ENCODE data around the gene E2F6.

E2F6 gene

DNA sequence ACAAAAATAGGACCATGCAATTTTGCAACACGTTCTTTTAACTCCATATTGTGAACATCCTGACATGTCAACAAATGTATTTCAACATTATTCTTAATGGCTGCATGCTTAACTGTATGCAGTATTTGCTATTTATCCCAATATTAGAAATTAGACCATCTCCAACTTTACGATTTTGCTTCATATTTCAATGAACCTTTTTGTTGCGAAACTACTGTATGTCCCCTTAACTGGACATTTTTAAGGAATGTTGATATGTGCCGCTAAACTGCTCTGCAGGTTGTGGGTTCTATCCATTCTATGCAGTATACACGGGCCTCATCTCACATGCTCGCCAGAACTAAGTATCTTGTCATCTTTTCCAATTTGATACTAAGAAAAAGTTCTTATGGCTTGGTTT is 11.1 kb downstream of the E2F6 start:
- no peak for DNase-seq

DNA sequence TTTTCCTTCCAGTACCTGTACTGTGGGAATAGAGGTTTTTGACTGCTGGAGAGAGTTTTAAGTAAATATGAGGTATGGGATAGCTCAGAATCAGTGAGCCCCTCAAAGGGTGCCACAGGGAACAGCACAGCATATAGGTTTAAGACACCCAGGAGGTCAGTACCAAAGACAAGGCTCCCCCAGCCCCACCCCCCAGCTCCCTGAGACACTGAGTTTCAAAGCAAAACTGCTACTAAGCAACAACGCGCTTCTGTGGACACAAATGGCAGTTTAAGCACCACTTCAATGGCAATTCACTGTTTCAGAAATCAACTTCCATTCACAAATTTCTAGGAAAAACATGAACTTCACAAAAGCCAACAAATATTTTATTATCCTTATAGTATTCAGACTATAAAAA is 15.2 kb downstream of the E2F6 start:
- DNase-seq: no peak

DNA sequence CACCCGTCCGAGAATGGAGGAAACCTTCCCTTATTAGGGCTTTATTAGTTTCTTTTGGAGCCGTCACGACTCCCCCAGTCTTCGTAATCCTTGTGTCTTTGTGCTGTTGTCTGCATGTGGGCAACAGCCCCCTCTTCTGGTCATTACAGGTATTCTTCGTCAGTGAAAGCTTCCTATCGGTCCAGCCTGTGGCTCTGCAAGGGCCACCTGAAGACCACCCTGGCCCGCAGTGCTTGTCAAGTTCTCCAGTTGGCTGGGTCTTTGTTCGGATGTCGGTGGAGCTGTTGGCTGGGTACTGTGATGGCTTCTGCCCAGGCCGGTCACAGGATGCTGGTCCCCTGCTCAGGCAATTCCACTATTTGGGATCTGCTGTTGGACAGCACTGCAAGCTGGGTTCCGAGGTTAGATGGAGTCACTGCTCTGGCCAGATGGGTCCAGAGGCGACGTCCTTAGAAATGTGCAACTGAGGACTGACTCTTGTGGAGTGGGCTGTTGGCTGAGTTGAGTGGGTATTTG is 19.2 kb downstream of the E2F6 start:
- peak; percentile 52 for DNase-seq

DNA sequence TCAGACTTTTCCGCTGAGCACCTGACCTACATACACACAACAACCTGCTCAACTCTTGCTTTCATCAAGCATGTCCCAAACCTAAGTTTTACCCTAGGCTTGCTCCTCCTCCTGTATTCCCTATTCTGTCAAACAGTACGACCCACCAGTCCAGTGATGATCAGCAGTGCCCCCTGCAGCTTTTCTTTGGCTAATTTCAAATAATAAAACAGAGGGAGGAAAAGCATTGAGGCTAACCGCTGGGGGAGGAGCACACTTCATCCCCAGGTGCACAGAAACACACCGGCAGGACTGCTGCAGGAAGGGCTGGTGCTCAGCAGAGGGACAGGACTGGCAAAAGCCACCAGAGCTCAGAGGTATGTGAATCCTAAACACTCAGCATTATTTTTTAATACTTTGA is 21.2 kb downstream of the E2F6 start:
- DNase-seq: no peak

DNA sequence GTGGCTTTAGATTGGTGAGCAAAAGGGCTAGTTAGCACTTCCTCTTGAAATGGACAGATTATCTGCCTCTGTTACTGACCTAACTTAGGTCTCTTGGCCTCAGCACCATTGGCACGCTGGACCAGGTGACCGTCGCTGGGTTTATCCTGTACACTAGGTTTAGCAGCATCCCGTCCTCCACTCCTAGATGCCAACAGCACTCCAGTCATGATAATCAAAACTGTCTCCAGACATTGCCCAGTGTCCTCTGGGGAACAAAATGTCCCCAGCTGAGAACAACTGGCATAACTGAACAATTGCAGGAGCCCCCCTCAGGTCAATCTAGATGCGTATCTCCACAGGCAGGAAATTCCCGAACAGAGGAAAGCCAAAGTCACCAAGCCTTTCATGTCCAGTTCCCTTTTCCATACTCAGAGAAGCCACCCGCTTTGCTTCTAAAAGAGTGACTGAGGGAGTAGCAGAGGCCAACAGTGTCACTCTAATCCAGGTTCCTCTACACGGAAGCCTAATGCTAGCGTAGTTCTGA is 27.3 kb downstream of the E2F6 start:
- no peak for DNase-seq

DNA sequence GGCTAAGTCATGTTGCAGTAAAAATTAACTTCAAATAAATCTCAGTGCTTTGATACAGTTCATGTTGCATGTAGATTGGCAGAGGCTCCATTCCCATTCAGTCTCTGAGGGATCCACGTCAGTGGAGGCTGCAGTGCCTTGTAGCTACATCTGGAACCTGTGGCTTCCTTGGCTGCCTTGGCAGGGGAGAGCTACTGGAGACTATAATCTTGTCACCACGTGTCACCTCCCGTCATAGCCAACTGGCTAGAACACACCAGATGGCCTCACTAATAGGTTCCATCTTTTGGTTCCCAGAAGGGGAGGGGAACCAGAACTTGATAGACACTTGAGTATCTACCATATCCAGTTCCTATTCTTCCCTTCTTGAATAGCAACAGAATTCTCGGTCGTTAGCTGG is 28.4 kb downstream of the E2F6 start:
- DNase-seq: no peak

DNA sequence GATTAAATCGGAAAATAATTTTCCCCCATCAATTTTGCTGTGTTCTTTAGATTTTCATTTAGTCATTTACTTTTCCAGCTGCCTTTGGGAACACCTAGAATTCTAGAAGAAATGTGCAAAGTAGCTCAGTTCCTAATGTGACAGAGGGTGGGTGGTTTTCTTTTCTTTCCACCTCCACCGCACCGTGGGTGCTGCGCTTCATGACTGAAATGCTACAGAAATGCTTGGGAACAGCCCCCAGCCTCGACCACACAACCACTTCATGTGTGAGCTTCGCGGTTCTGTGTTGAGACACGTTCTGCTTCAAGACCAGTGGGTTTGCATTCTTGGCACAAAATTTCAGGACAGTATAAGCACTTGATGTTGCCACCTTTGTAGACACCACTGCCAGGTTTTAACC is 30.9 kb downstream of the E2F6 start:
- DNase-seq: no peak

DNA sequence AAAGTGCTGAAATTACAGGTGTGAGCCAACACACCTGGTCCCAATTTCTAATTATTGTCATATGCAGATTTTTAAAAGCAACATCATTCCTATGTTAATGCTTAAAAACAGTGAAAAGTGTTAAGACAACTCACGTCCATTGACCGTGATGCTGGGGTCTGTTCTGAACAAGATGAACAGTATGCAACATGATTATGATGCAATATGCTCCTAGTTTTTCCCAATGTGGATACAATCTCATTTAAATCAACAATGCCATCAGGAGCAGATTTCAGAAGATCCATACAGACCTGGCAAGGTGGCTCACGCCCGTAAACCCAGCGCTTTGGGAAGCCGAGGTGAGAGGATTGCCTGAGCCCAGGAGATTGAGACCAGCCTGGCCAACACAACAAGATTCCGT is 31.5 kb downstream of the E2F6 start:
- no peak for DNase-seq

DNA sequence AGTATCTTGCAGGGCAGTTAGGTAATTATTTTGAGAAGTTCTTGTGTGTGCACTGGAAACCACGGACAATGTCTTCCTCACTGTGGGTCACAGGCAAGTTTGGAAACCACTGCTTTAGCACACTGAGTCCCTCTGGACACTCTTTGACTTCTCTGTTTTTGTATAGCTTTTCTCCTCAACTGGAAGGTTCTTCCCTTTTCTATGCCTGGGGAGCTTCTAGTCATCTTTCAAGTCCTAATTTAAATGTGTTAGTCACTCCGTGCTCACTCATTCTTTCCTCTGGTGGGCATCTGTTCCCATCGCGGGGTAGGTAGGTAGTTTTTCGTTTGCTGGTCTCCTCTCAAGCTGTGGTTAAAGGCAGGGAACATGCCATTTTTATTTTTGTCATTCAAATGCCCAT is 32.1 kb downstream of the E2F6 start:
- DNase-seq: no peak

DNA sequence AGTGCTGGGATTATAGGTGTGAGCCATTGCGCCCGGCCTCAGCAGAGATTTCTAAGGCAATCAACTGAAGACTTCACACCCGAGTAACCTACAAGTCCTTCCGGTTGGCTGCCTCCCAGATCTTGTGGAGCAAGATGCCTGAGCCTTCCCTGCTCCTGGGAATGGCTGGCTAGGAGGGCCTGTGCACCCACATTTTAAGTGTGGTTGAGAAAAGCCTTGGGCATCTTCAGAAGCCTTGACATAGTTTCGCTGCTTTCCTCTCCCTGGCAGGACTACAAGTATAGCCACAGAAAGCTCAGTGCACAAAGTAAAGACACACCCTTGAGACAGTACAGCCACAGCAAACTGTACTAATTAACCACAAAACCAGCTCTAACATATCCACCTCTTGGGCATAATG is 35.2 kb downstream of the E2F6 start:
- DNase-seq: no peak

DNA sequence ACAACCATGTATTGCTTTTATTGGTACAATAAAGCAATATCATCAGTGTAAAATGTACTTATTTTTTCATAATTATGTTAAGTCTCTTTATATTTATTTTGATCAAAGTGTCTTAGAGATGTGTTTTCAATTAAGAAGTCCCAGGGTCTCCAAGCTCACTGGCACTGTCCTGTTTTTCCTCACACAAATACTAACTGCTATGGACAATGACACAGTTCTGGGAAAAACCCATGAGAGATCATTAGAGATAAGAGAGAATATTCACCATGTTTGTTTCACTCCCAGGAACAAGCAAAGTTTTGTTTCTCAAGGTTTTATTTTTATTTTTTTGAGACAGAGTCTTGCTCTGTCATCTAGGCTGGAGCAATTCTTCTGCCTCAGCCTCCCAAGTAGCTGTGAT is 38.7 kb downstream of the E2F6 start:
- no peak for DNase-seq

DNA sequence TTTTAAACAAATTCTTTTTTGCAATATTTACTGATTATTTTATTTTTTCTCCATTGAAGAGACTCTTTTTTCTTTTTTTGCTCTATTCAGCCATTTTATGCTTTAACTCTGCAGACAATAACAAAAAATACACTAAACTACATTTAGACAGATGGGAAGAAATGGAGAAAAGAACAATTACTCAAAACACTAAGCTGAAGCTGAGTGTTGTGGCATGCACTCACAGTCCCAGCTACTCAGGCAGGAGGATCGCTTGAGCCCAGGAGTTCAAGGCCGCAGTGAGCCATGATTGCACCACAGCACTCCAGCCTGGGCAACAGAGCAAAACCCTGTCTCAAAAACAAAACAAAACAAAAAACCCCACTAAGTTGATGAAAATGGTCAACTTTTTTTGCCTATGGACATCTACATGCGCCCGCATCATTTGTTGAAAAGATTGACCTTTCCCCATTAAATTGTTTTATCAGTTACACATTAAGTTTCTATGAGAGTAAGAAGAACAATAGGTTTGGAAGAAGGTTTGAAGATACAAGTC is 43.0 kb downstream of the E2F6 start:
- DNase-seq: no peak

DNA sequence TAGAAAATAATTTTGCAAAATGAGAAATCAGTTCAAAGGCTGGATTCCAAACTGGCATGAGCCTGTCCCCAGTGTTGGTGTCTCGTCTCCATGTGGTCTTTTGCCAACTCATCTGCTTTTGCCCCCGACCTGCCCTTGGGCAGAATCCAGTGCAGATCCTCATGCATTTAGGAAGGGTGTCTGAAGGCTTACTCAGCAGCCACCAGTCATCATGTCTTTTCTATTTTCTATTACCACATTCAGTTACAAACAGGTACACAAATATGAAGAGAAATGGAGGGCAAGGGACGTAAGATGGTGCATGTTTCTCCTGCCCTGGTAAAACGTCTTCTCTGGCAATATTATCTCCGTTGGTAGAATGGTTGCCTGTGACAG is 43.5 kb downstream of the E2F6 start:
- no peak for DNase-seq

DNA sequence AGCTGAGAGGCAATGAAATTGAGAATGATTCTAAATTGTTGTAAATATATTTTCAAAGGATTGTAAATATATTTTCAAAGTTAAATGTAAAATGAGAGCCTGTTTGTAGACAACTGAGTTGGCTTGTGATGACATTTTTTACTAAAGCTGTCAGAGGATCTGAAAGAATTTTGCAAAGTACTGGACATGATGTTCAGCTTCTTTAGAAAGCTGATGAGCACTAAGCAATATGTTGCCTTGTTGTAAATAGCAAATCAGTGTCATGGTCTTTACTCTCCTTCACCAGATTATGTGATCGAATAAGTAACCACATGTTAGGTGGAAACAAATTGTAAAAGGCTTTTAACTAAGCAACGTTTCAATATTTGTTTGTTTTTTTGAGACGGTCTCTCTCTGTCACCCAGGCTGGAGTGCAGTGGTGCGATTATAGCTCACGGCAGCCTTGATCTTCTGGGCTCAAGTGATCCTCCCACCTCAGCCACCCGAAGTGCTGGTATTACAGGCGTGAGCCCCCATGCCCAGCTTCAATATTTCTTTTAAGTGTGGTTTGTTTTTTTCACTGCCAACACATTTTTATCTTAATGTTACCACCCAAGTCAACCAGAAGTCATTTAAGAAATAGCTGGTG is 44.0 kb downstream of the E2F6 start:
- no peak for DNase-seq

DNA sequence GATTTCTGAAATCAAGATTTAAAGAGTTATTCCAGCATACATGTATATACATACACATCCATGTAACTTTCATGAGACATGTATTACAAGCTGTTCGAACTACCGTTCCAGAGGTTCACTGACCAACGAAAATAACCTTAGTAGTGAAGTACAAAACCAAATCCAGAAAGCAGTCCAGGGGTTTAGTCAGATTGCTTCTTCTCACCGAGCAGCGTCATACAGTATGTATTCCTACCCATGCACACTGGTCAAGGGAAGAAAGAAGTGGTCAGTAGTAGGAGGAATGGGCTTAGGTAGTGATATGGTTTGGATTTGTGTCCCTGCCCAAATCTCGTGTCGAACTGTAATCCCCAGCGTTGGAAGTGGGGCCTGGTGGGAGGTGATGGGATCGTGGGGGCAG is 45.3 kb downstream of the E2F6 start:
- DNase-seq: no peak

DNA sequence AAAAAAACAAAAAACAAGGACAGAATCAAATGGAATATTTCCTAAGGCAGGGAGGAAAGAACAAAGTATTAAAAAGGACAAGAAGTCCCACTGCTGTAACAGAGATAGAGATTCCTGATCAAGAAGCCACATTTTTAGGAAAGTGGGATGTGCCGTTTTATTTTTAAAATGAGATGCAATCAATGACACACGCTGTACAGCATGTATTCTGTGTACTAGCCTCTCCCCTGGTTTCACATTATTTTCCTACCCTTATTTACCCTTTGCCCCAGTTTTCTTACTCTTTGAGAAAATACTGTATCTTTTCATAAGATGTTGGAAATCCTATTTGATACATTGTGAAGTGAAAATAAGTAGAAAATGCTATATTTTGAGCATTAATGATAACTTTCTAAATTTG is 45.8 kb downstream of the E2F6 start:
- DNase-seq: no peak

DNA sequence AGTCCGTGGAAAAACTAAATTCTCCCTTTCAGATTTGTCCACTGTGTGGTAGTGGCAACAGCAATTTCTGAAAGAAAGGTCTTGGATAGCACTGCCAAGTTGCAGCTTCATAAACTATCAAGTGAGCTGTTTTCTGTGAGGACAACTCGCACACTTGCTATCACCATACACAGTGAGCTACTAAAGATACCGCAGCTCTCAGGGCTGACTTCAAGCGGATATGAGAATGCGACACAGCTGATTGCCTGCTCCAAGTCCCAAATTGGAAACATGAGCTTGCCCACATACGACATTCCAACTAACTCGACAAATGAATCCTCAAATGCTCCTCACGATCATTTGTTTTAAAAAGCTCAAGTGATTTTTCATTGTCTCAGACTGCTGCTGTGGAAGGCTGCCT is 46.2 kb downstream of the E2F6 start:
- no peak for DNase-seq

DNA sequence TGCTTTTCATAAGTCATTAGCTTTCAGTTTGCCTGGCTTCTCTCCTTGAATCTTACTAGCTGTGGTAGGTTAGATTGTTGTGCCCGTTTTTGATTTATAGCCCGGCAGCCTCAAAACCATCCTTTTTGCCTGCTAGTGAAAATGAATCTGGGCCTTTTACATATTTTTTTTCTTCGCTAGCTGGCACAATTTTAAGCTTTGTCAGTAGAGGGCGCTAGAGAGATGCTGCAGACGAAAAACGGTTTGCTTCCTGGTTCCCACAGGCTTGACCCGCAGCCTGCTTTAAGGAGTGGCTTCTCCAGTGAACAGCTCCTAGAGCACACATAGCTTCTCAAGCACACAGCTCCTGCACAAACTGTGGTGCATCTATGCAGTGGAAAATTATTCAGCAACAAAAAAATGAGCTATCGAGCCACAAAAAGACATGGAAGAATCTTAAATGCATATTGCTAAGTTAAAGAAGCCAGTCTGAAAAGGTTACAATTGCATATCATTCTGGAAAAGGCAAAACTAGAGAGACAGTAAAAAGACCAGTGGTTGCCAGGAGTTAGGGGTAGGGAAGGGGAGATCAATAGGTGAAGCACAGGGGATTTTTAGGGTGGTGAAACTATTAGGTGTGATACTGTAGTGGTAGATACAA is 47.9 kb downstream of the E2F6 start:
- peak; percentile 78 for DNase-seq

DNA sequence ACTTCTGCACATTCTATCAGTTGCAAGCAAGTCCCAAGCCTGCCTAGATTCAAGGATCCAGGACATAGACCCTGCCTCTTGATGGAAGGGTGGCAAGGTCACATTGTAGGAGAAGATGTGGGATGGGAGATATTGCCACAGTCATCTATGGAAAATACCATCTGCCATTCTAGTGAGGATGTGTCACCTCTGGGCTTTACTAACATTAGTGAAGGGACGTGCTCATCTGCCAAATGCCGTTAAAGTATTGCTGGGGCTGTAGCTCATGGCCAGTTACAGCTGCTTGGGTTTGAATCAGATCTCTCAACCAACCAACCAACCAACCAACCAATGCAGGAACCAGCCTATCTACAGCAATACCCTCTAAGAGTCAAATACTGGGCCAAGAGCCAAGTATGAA is 49.0 kb downstream of the E2F6 start:
- no peak for DNase-seq

DNA sequence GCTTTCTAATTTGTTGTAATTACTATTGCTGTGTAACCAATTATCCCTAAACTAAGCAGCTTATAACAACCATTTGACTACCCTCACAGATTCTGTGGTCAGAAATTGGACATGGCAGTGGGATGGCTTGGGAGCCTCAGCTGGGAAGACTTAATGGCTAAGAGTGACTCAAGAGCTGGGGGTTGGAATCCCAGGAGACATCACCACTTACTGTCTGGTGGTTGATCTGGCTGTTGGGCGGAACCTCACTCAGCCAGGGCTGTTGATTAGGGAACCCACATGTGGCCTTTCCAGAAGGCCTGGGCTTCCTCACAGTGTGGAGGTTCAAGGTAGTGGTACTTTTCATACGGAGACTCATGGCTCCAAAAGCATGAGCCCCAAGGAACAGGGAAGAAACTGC is 49.8 kb downstream of the E2F6 start:
- DNase-seq: no peak

DNA sequence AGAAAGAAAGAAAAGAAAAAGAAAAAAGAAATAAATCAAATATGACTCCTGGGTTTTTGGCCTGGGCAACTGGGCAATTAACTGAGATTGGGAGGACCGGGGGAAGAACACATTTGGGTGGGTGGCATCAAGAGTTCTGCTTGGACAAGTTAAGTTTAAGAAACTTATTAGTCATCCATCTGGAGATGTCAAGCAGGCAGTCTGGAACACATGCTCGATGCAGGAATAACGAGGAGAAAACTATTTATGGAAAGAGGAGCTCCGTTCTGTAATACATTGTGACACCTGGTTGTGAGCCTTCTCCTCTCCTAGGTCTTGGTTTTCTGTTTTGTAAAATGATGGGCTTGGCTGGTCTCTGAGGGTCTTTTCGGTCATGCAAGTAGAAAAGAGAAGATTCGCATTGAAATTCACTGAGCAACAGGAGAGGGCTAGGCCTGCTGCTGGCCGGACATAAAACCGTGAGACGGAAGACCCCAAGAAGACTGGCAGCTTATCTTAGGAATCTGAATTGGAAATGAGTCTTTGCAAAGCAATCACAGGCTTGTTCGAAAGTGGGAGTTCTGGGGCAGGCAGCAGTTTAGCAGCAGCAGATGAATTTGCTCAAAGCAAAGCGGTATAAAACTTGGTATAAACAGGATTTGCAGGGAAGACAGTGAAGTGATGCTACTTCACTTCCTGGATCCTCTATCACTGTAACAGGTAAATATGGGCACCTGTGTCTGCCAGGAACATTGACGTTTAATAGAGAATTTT is 51.4 kb downstream of the E2F6 start:
- no peak for DNase-seq

DNA sequence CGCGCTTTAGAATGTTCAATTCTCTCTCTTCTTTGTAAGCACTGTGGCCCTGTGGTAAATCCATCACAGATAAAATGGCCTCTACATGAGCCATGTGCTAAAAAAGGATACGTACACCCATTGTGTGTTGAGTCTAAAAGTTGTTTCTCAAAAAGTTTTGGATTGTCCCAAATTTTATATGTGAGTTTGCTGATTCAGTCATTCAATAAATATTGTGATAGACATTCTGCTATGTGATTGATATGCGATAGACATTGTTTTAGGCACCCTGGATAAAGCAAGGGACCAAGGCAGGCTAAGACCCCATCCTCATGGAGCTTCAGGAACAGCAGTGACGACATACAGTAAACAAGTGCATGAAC is 53.5 kb downstream of the E2F6 start:
- no peak for DNase-seq

DNA sequence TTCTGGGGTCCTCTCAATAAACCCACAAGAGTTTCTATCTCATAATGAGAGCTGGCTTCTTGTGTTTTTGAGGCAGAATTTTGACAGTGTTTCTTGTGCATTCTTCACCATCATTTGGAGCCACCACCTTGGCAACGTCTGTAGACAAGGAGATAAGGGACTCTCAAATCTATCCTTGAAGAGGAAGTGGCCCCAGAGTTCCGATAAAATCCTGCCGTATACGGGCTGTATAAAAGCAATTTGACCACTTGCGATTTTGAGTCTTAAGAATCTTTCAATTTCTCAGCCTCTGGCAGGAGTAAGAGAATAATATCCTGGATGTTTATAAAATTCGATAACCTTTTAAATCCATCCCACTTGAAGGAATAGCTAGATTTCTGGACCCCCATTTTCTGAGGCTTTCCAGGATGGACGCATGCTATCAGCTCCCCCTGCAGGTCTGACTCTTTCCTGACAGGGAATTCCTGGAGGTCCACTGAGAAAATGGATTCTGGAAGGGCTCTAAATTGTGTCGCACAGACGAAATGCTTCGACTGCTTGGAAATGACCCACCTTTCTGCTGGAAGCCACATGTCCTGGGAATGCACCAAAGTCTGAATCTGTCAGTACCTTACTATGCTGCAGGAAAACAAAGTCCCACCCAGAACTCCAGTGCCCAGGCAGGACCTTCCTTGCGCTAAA is 54.1 kb downstream of the E2F6 start:
- peak; percentile 68 for DNase-seq

Measured in DMS53 (cell line).